NCI-H446 (cell line): Measurements from ENCODE around the gene RBM38.
"Not testable (repeated sequence)": the region's sequence is repeated elsewhere in the genome, so short reads cannot be mapped to it uniquely, and the experiment has no call there.

Source experiments
- DNase-seq, 2 experiments: peaks; one replicate each; lab custom pipeline; 2025; lab: John Stamatoyannopoulos, UW

Gene RBM38

GRCh38 chr20:57390604-57391438, at the start of gene RBM38:
Gene RBM38 (plus strand): TSS chr20:57391396. CDS start chr20:57391582, 186 bp downstream.
- DNase-seq = peak; percentile 50 to 89

- no peak for DNase-seq
These were observed 49.5 kb upstream of the RBM38 start for GRCh38 chr20:57341663-57342062.

GRCh38 chr20:57342829-57343228, 48.4 kb upstream of the RBM38 start:
- no peak for DNase-seq

GRCh38 chr20:57346477-57346876, 44.7 kb upstream of the RBM38 start:
- peak; percentile 50 to 70 for DNase-seq

- no peak for DNase-seq
These were observed 43.8 kb upstream of the RBM38 start for GRCh38 chr20:57347393-57347792.

GRCh38 chr20:57348200-57348921, 42.8 kb upstream of the RBM38 start:
- DNase-seq = not testable (repeated sequence)

GRCh38 chr20:57348922-57349574, 42.1 kb upstream of the RBM38 start:
- not testable (repeated sequence) for DNase-seq

- no peak for DNase-seq
These were observed 41.0 kb upstream of the RBM38 start for GRCh38 chr20:57350081-57350710.

GRCh38 chr20:57350726-57351041, 40.5 kb upstream of the RBM38 start:
- DNase-seq = not testable (repeated sequence)

- DNase-seq = peak; percentile 92 to 95
These were observed 40.0 kb upstream of the RBM38 start, which contains the start of gene RAE1 for GRCh38 chr20:57351042-57351783. Gene RAE1 (plus strand): TSS chr20:57351255. CDS start chr20:57354039, 2,784 bp downstream.

GRCh38 chr20:57352305-57352704, 38.9 kb upstream of the RBM38 start:
- DNase-seq = no peak

GRCh38 chr20:57353351-57353750, 37.8 kb upstream of the RBM38 start:
- no peak for DNase-seq

- DNase-seq = no peak
These were observed 29.7 kb upstream of the RBM38 start for GRCh38 chr20:57361517-57361916.

- no peak for DNase-seq
These were observed 26.7 kb upstream of the RBM38 start for GRCh38 chr20:57364451-57364850.

GRCh38 chr20:57369596-57369995, 21.6 kb upstream of the RBM38 start:
- DNase-seq = no peak

GRCh38 chr20:57370316-57370715, 20.9 kb upstream of the RBM38 start:
- no peak for DNase-seq

GRCh38 chr20:57371363-57371762, 19.8 kb upstream of the RBM38 start:
- no peak for DNase-seq

- DNase-seq = no peak
These were observed 19.0 kb upstream of the RBM38 start for GRCh38 chr20:57372157-57372556.

- DNase-seq = no peak
These were observed 18.4 kb upstream of the RBM38 start for GRCh38 chr20:57372581-57373350.

- no peak for DNase-seq
These were observed 16.8 kb upstream of the RBM38 start for GRCh38 chr20:57374343-57374930.
